Neuronal stem cell (in vitro differentiated cells): Measurements from ENCODE around the gene SUN2.

Experiments
- DNase-seq: peaks from one replicate; pipeline ENCODE4 v3.0.0-alpha.2; 2013; ENCODE audit warnings: low spot score
- H2AFZ ChIP-seq: one replicate; pipeline ENCODE4 v1.6.1; 2013; ENCODE audit warnings: mild to moderate bottlenecking, low read length, inconsistent platforms
- H2AK5ac ChIP-seq: 2 replicates; pipeline ENCODE4 v1.6.1; 2013; ENCODE audit warnings: low read depth, mild to moderate bottlenecking, inconsistent platforms, low read length, moderate library complexity, mixed read lengths
- H2BK120ac ChIP-seq: 2 replicates; pipeline ENCODE4 v1.6.1; 2013; ENCODE audit warnings: low read depth, mild to moderate bottlenecking, inconsistent platforms, low read length, moderate library complexity, mixed read lengths
- H2BK12ac ChIP-seq: one replicate; pipeline ENCODE4 v1.6.1; 2013; ENCODE audit warnings: low read length, inconsistent platforms
- H2BK15ac ChIP-seq: 2 replicates; pipeline ENCODE4 v1.6.1; 2013; ENCODE audit warnings: mild to moderate bottlenecking, low read length, inconsistent platforms, mixed read lengths
- H2BK5ac ChIP-seq: one replicate; pipeline ENCODE4 v1.6.1; 2013; ENCODE audit warnings: inconsistent platforms, mild to moderate bottlenecking, low read length, moderate library complexity
- H3K14ac ChIP-seq: one replicate; pipeline ENCODE4 v1.6.1; 2013; ENCODE audit warnings: low read length, inconsistent platforms
- H3K18ac ChIP-seq: 2 replicates; pipeline ENCODE4 v1.6.1; 2013; ENCODE audit warnings: low read length, inconsistent platforms
- H3K23ac ChIP-seq: 2 replicates; pipeline ENCODE4 v1.6.1; 2013; ENCODE audit warnings: low read depth, mild to moderate bottlenecking, mixed read lengths, low read length, inconsistent platforms; ENCODE audit not compliant: poor library complexity
- H3K27ac ChIP-seq: replicated peaks from 3 replicates; pipeline ENCODE4 v1.5.1; 2013; ENCODE audit warnings: low read length, inconsistent platforms
- H3K27me3 ChIP-seq, 3 experiments: 2 replicates each; pipeline ENCODE4 v1.6.1; 2013; ENCODE audit warnings: low read length in 3 of 3, mild to moderate bottlenecking in 2 of 3, inconsistent platforms in 1 of 3, low read depth in 1 of 3, mixed read lengths in 1 of 3, moderate library complexity in 1 of 3; ENCODE audit not compliant: control insufficient read depth in 3 of 3, insufficient read depth in 3 of 3
- H3K36me3 ChIP-seq, 2 donors: replicated peaks in 1 of 2; 2 replicates each; pipeline ENCODE4 v1.6.1; 2013; ENCODE audit warnings: low read length in 2 of 2; ENCODE audit not compliant: control insufficient read depth in 2 of 2, insufficient read depth in 2 of 2
- H3K4ac ChIP-seq: 2 replicates; pipeline ENCODE4 v1.6.1; 2013; ENCODE audit warnings: inconsistent platforms, mild to moderate bottlenecking, low read length, moderate library complexity
- H3K4me1 ChIP-seq, 2 donors: 1 replicate in 1 of 2; 2 replicates in 1 of 2; pipeline ENCODE4 v1.6.1; 2013; ENCODE audit warnings: low read length in 2 of 2, low read depth in 1 of 2; ENCODE audit not compliant: control insufficient read depth in 2 of 2, insufficient read depth in 1 of 2
- H3K4me2 ChIP-seq: one replicate; pipeline ENCODE4 v1.6.1; 2013; ENCODE audit warnings: mild to moderate bottlenecking, low read length, inconsistent platforms; ENCODE audit not compliant: insufficient read depth, poor library complexity, severe bottlenecking
- H3K4me3 ChIP-seq, 2 donors: 2 replicates each; pipeline ENCODE4 v1.5.1; 2013; ENCODE audit warnings: low read length in 2 of 2, mild to moderate bottlenecking in 2 of 2, inconsistent platforms in 1 of 2, moderate library complexity in 1 of 2
- H3K79me1 ChIP-seq: one replicate; pipeline ENCODE4 v1.6.1; 2013; ENCODE audit warnings: low read depth, mild to moderate bottlenecking, inconsistent platforms, low read length, moderate library complexity
- H3K9ac ChIP-seq: one replicate; pipeline ENCODE4 v1.6.1; 2013; ENCODE audit warnings: mild to moderate bottlenecking, low read depth, low read length, inconsistent platforms; ENCODE audit not compliant: poor library complexity
- H3K9me3 ChIP-seq, 2 donors: replicated peaks in 1 of 2; 2 replicates each; pipeline versions ENCODE3 to v1.6.1; 2013; ENCODE audit warnings: low read length in 2 of 2, mild to moderate bottlenecking in 2 of 2, inconsistent platforms in 1 of 2, low read depth in 1 of 2, mixed read lengths in 1 of 2, moderate library complexity in 1 of 2; ENCODE audit not compliant: control insufficient read depth in 2 of 2, insufficient read depth in 1 of 2
- H4K8ac ChIP-seq: one replicate; pipeline ENCODE4 v1.6.1; 2013; ENCODE audit warnings: low read depth, mild to moderate bottlenecking, inconsistent platforms, low read length, moderate library complexity
- H4K91ac ChIP-seq: one replicate; pipeline ENCODE4 v1.6.1; 2013; ENCODE audit warnings: low read length, low read depth, mild to moderate bottlenecking, inconsistent platforms; ENCODE audit not compliant: poor library complexity
- WGBS, 2 donors: extraction: QIAGEN DNeasy Blood & Tissue Kit; methylation state at CpG; one replicate each; pipeline ENCODE4 v1.1.7; 2013; ENCODE audit warnings: missing lambda C conversion rate in 2 of 2, mixed read lengths in 1 of 2; ENCODE audit not compliant: insufficient read length in 2 of 2, insufficient replicate concordance in 1 of 2; ENCODE audit errors: extremely low coverage in 2 of 2; 5-methylcytosine and 5-hydroxymethylcytosine counted together

SUN2 gene

GRCh38 chr22:38766076-38766777, 10.4 kb upstream of the SUN2 start:
- H4K91ac ChIP-seq, result no peak overlapping the region
- no peak for DNase-seq
- no peak overlapping the region for H3K4me3 ChIP-seq
- peak overlapping the region; percentile 57 for H3K23ac ChIP-seq
- peak overlapping the region; percentile 13 for H2BK5ac ChIP-seq
- H3K79me1 ChIP-seq, result no peaks in the 10 kb centered on the region
- no peak overlapping the region for H3K4me2 ChIP-seq
- H2BK120ac ChIP-seq, result no peak overlapping the region
- H2AFZ ChIP-seq, result no peak overlapping the region
- H2AK5ac ChIP-seq, result peak overlapping the region; percentile 94
- H3K27me3 ChIP-seq, result peaks cover 0 to 23% (median 2%) of the 10 kb centered on the region in 3 experiments
- H3K4me1 ChIP-seq, result peaks cover 3 to 10% of the 10 kb centered on the region in 2 donors
- no peak overlapping the region for H3K14ac ChIP-seq
- H3K27ac ChIP-seq, result no peak overlapping the region
- H2BK15ac ChIP-seq, result peak overlapping the region; percentile 67
- H3K18ac ChIP-seq, result no peak overlapping the region
- no CpG with 5 or more reads among the region's 14 CpGs for WGBS, 2 donors
- peaks cover 0 to 2% of the 10 kb centered on the region in 2 donors for H3K9me3 ChIP-seq
- no peak overlapping the region for H3K4ac ChIP-seq
- H4K8ac ChIP-seq, result no peak overlapping the region
- H2BK12ac ChIP-seq, result no peak overlapping the region
- H3K36me3 ChIP-seq, result no peaks in the 10 kb centered on the region
- H3K9ac ChIP-seq, result no peak overlapping the region

- peaks cover 0 to 14% (median 2%) of the 10 kb centered on the region in 3 experiments for H3K27me3 ChIP-seq
- peak overlapping the region; percentile 36 for H2AK5ac ChIP-seq
- H3K4me3 ChIP-seq, result no peak overlapping the region
- no peak overlapping the region for H3K9ac ChIP-seq
- no peak overlapping the region for H3K4me2 ChIP-seq
- H3K36me3 ChIP-seq, result no peaks in the 10 kb centered on the region
- no peak for DNase-seq
- no peak overlapping the region for H2BK5ac ChIP-seq
- peaks cover 0 to 2% of the 10 kb centered on the region in 2 donors for H3K9me3 ChIP-seq
- peaks cover 2% of the 10 kb centered on the region for H3K79me1 ChIP-seq
- H3K14ac ChIP-seq, result no peak overlapping the region
- no peak overlapping the region for H3K27ac ChIP-seq
- H3K18ac ChIP-seq, result peak overlapping the region; percentile 44
- no CpG with 5 or more reads among the region's 11 CpGs for WGBS, 2 donors
- H2BK120ac ChIP-seq, result no peak overlapping the region
- peak overlapping the region; percentile 80 for H2AFZ ChIP-seq
- no peak overlapping the region for H2BK15ac ChIP-seq
- H4K91ac ChIP-seq, result no peak overlapping the region
- no peak overlapping the region for H3K23ac ChIP-seq
- peaks cover 7 to 12% of the 10 kb centered on the region in 2 donors for H3K4me1 ChIP-seq
- H2BK12ac ChIP-seq, result no peak overlapping the region
- H3K4ac ChIP-seq, result no peak overlapping the region
- H4K8ac ChIP-seq, result no peak overlapping the region
Measured at GRCh38 chr22:38762551-38762983, 6.8 kb upstream of the SUN2 start.

- H3K4me1 ChIP-seq, result peaks cover 7 to 12% of the 10 kb centered on the region in 2 donors
- H2BK5ac ChIP-seq, result no peak overlapping the region
- WGBS, 2 donors, result 100% methylated on average over 3 to 4 of the region's 20 CpGs
- peak overlapping the region; percentile 63 for H3K18ac ChIP-seq
- no peak overlapping the region for H3K14ac ChIP-seq
- H3K27me3 ChIP-seq, result peaks cover 0 to 7% (median 2%) of the 10 kb centered on the region in 3 experiments
- H4K8ac ChIP-seq, result no peak overlapping the region
- no peak overlapping the region for H3K4ac ChIP-seq
- no peak overlapping the region for H3K4me2 ChIP-seq
- H4K91ac ChIP-seq, result no peak overlapping the region
- H2BK120ac ChIP-seq, result no peak overlapping the region
- no peak overlapping the region for H2AFZ ChIP-seq
- no peaks in the 10 kb centered on the region for H3K36me3 ChIP-seq
- H2AK5ac ChIP-seq, result peak overlapping the region; percentile 42
- no peak overlapping the region for H3K23ac ChIP-seq
- peaks cover 2% of the 10 kb centered on the region for H3K79me1 ChIP-seq
- H3K9ac ChIP-seq, result peak overlapping the region; percentile 0
- peak overlapping the region in 1 of 2 donors; percentile 55 for H3K4me3 ChIP-seq
- peaks cover 0 to 2% of the 10 kb centered on the region in 2 donors for H3K9me3 ChIP-seq
- DNase-seq, result no peak
- H2BK15ac ChIP-seq, result no peak overlapping the region
- H3K27ac ChIP-seq, result no peak overlapping the region
- no peak overlapping the region for H2BK12ac ChIP-seq
Measured at GRCh38 chr22:38761202-38762162, 5.7 kb upstream of the SUN2 start.
